Natural killer cell treated with Interleukin-12 subunit alpha and Interleukin-12 subunit beta and Interleukin-15 and Interleukin-18, amount 100 ng/mL, for 72 hours (primary cell): ENCODE data around the gene DNM3. TPM values are rescaled to one million over a fixed set of nuclear protein-coding genes. Genes with fewer than 3 reads are reported as not detected.
A peak's percentile ranks its signal among the peaks of the same experiment; 100 is the strongest.

Experiments
- ATAC-seq, 2 donors: fragments of 150-1000 bp; cut with Tn5 transposase in 1 of 2; sonication (Bioruptor Pico), chemical (Tn5 transposase) in 1 of 2; 2 replicates each; pipeline ENCODE4 v1.10.0; 2021
- DNase-seq: peaks from one replicate; pipeline ENCODE4 v3.0.0; 2022; ENCODE audit warnings: low spot score
- H3K27ac Mint-ChIP-seq, 2 donors: 1 replicate in 1 of 2; 2 replicates in 1 of 2; pipeline ENCODE4 v1.8.0; 2022; ENCODE audit warnings: mixed read lengths in 2 of 2, mild to moderate bottlenecking in 1 of 2, moderate library complexity in 1 of 2
- H3K27me3 Mint-ChIP-seq, 2 donors: 1 replicate in 1 of 2; 2 replicates in 1 of 2; pipeline ENCODE4 v1.8.0; 2022; ENCODE audit warnings: mixed read lengths in 2 of 2
- H3K36me3 Mint-ChIP-seq: one replicate; pipeline ENCODE4 v1.8.0; 2022; ENCODE audit warnings: mixed read lengths
- H3K4me1 Mint-ChIP-seq, 2 donors: 1 replicate in 1 of 2; 2 replicates in 1 of 2; pipeline ENCODE4 v1.8.0; 2022; ENCODE audit warnings: low read depth in 2 of 2, mixed read lengths in 2 of 2, mild to moderate bottlenecking in 1 of 2
- H3K4me3 Mint-ChIP-seq: one replicate; pipeline ENCODE4 v1.8.0; 2022; ENCODE audit warnings: mixed read lengths
- H3K9me3 Mint-ChIP-seq: 2 replicates; pipeline ENCODE4 v1.8.0; 2022; ENCODE audit warnings: mixed read lengths
- total RNA-seq, 2 donors: library from RNA; stranded (reverse); gene quantifications; one replicate each; pipeline ENCODE4 v1.2.3, GENCODE V29; 2022

The DNM3 gene
- total RNA-seq, 2 donors from 2014 or later, result 1.5 to 3.5 TPM

DNA sequence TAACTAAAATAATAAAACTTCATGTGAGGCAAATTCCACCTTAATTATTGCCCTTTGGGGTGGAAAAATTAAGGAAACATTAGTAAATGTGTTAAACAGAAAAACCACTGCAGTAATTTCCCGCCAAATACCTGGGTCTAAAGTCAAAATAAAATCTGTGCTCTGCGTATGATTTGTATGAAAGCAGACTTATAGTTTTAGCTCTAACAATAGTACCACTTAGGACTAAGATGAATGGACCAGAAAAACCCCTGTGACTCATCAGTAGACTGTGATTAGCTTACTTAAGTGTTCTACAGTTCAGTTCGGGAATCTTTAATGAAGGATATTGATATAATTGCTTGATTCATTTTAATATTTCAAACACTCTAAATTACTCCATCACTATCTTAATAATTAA lies 555.9 kb downstream of the DNM3 start:
- no peak overlapping the region for H3K4me3 Mint-ChIP-seq
- no peaks in the 10 kb centered on the region for H3K36me3 Mint-ChIP-seq
- peaks cover 47 to 54% of the 10 kb centered on the region in 2 donors for H3K4me1 Mint-ChIP-seq
- peak; percentile 76 for ATAC-seq
- DNase-seq, result no peak
- no peaks in the 10 kb centered on the region for H3K9me3 Mint-ChIP-seq
- H3K27ac Mint-ChIP-seq, result peak overlapping the region in 1 of 2 donors; percentile 53
- peaks cover 0 to 2% of the 10 kb centered on the region in 2 donors for H3K27me3 Mint-ChIP-seq

DNA sequence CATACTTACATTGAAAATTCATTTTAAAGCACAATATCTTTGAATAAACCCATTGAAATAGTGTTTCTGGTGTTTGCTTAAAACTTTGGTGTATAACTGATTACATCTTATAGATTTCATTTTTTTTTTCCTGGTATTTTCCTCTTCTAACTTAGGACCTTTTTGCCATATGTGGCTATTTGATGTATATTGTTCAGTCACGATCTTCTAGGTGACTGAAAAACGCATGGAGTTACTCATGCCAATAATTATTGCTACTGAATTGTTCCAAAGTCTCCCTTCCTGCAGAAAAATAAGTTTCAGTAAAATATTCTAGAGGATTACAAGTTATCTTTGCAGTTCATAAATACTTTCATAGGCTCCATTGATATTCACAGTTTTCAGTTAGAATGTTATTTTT lies 556.3 kb downstream of the DNM3 start:
- no peaks in the 10 kb centered on the region for H3K36me3 Mint-ChIP-seq
- no peak for ATAC-seq
- H3K9me3 Mint-ChIP-seq, result no peaks in the 10 kb centered on the region
- peaks cover 47 to 57% of the 10 kb centered on the region in 2 donors for H3K4me1 Mint-ChIP-seq
- DNase-seq, result no peak
- peaks cover 0 to 2% of the 10 kb centered on the region in 2 donors for H3K27me3 Mint-ChIP-seq
- peak overlapping the region in 1 of 2 donors; percentile 53 for H3K27ac Mint-ChIP-seq
- no peak overlapping the region for H3K4me3 Mint-ChIP-seq

DNA sequence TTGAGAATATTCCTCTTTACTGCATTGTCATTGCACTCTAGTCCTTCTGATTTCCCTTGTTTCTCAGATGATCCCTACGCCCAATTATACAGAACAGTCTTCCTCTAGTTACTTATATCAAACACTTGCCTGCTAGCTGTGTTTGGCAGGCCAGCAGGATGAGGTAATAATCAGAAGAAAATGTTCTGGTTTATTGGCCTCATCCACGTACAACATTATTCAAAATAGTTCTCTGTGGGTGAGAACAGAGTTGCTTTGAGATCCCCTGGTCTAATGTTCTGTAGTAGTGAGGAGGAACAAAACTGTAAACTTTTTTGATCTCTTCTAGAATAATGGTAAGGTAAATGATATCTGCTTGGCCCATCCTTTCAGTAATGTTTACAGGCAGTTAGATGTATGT lies 556.9 kb downstream of the DNM3 start:
- H3K4me1 Mint-ChIP-seq, result peaks cover 52 to 61% of the 10 kb centered on the region in 2 donors
- peaks cover 0 to 1% of the 10 kb centered on the region in 2 donors for H3K27me3 Mint-ChIP-seq
- no peaks in the 10 kb centered on the region for H3K9me3 Mint-ChIP-seq
- no peaks in the 10 kb centered on the region for H3K36me3 Mint-ChIP-seq
- DNase-seq, result no peak
- no peak for ATAC-seq
- peak overlapping the region; percentile 53 to 56 for H3K27ac Mint-ChIP-seq
- H3K4me3 Mint-ChIP-seq, result peak overlapping the region; percentile 21

DNA sequence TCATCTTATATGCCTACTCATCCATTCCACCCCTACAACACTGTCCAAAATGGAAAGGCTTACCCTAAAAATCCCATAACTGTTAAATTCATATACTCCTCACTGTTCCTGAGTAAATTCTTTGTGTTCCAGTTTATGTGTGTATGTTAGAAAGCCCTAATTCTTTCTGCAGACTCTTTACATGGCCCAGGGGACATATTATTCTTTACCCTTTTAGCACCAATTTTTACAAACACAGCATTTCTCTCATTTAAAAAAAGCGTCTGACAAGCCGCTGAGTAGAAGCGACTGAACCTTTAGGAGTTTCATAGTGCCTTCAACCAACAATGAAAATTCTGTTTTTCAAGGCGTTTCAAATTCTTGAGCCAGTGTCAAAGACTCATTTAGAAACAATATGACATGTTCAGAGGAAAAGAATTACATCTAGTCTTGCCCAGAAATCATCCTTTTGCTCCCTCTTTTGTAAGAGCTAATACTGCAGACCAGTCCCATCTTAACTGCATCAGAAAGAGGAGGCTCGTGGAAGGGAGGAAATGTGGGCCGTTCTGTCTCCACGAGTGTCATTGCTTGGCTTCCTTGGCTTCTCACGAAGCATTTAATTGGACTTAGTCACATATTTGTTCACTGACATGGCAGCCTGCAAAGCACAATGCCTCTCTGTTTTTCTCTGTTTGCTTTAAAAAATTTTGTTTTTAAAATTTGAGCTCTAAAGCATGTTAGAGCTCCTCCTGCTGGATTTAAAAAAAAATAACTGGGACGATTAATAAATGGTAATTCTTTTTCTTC lies 557.9 kb downstream of the DNM3 start:
- Mint-ChIP-seq H3K27ac (peak overlapping the region; percentile 53 to 56), H3K4me3 (peak overlapping the region; percentile 43)
- no peak for DNase-seq

DNA sequence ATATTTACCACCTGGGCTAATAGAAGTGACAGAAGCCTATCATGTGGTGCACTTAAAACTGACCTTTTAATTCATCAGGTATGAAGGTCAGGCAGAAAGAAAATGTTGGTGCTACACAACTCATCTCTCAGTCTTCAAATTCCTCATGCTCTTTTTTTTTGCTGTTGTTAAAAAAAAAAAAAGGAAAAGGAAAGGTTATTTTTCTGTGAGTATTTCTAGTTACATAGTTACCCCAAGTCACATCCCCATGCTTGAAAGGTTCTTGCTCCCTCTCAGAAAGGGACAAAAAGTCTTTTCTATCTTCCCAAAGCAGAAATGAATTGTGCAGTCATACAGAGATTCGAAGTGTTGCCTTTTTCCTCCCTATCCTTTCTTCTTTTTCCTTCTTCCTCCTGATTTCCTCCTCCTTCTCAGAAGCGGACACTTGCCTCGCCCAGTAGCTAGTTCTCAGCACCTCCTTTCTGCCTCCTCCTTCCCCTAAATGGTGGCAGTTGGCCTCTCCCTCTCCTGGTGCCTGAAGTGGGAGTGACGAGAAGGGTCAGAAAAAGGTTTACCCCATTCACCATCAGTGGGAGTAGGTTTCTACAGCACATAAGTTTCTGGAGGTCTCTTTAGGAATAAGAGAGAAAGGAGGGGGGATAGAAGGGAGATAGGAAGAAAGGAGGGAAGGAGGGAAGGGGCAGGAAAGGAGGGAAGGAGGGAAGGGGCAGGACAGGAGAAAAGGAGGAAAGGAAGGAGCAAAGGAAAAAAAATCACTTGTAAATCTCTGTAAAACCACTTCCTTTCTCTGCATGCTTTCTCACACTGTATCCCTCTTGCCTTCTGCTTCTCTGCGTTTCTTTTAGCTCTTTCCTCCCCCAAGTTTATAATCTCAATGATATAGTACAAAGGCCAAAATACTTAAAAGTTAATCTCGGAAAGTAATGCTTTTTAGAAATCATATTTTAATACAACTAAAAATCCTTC lies 558.7 kb downstream of the DNM3 start:
- peak overlapping the region; percentile 53 to 56 for H3K27ac Mint-ChIP-seq
- H3K36me3 Mint-ChIP-seq, result no peaks in the 10 kb centered on the region
- ATAC-seq (no peak), DNase-seq (no peak)
- H3K27me3 Mint-ChIP-seq, result no peaks in the 10 kb centered on the region
- H3K4me3 Mint-ChIP-seq, result peak overlapping the region; percentile 43
- H3K9me3 Mint-ChIP-seq, result no peaks in the 10 kb centered on the region
- peaks cover 42 to 49% of the 10 kb centered on the region in 2 donors for H3K4me1 Mint-ChIP-seq

More for the DNA sequence above, 557.9 kb downstream of the DNM3 start:
- ATAC-seq, result peak; percentile 38 to 57
- H3K9me3 Mint-ChIP-seq, result no peaks in the 10 kb centered on the region
- no peaks in the 10 kb centered on the region for H3K36me3 Mint-ChIP-seq
- no peaks in the 10 kb centered on the region for H3K27me3 Mint-ChIP-seq
- peaks cover 51 to 58% of the 10 kb centered on the region in 2 donors for H3K4me1 Mint-ChIP-seq

DNA sequence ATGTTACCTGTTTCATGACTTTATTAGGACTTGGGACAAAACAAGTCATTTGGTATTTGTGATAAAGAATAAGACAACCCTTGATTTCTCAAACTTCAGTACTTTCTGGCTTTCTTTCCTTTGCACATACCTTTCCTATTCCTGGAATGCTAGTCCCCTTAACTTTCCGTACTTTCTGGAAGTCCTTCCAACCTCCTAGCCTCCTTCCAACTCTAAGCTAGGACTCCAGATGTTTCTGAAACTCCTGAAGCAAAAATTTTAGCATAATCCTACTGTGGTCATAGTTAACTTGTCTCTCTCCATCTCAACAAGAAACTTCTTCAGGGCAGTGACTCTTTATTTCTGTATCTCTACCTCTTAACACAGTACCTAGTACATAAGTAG lies 559.4 kb downstream of the DNM3 start:
- Mint-ChIP-seq H3K4me3 (no peak overlapping the region), H3K4me1 (peaks cover 42 to 47% of the 10 kb centered on the region in 2 donors), H3K27me3 (no peaks in the 10 kb centered on the region), H3K9me3 (no peaks in the 10 kb centered on the region), H3K27ac (peak overlapping the region; percentile 53 to 56), H3K36me3 (no peaks in the 10 kb centered on the region)
- ATAC-seq (no peak), DNase-seq (no peak)

DNA sequence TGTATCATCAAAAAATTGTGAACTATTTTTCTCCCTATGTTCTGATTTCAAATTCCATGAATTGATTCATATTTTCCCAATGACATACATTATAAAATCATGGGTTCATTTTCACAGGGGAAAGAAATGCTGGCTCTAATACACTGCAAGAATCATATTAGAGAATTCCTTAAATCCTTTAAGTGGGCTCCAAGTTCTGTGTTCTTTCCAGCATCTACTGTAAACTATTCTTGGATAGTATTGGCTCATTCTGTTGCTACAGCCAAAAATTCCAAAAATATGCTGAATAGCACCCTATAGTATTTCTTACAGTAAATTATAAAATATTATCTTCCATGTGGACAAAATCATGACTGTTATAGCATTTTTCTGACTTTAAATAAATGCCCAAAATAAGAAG lies 560.2 kb downstream of the DNM3 start:
- ATAC-seq, result no peak
- DNase-seq, result no peak
- Mint-ChIP-seq H3K27ac (no peak overlapping the region), H3K9me3 (no peaks in the 10 kb centered on the region), H3K36me3 (no peaks in the 10 kb centered on the region), H3K27me3 (no peaks in the 10 kb centered on the region), H3K4me3 (no peak overlapping the region), H3K4me1 (peaks cover 42 to 47% of the 10 kb centered on the region in 2 donors)

DNA sequence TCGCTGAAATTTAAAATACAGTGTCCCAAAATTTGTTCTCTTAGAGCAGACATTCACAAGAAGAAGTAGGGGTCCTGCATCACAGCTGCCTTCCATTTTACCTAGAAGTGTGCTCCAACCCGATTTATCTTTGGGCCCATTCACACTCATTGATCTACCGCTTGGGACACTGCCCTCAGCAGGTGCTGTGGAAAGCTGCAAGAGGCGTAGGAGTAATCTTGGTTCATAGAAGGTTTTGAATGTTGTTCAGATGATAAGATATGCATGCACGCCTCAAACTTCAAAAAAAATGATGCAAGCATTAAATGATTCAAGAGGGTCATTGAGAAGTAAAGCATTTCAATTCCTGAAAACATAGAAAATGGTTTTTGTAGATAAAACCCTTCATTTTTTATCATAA lies 560.6 kb downstream of the DNM3 start:
- no peak overlapping the region for H3K4me3 Mint-ChIP-seq
- no peak for DNase-seq
- H3K27me3 Mint-ChIP-seq, result no peaks in the 10 kb centered on the region
- H3K36me3 Mint-ChIP-seq, result no peaks in the 10 kb centered on the region
- no peak overlapping the region for H3K27ac Mint-ChIP-seq
- no peak for ATAC-seq
- H3K4me1 Mint-ChIP-seq, result peaks cover 42 to 47% of the 10 kb centered on the region in 2 donors
- H3K9me3 Mint-ChIP-seq, result no peaks in the 10 kb centered on the region

DNA sequence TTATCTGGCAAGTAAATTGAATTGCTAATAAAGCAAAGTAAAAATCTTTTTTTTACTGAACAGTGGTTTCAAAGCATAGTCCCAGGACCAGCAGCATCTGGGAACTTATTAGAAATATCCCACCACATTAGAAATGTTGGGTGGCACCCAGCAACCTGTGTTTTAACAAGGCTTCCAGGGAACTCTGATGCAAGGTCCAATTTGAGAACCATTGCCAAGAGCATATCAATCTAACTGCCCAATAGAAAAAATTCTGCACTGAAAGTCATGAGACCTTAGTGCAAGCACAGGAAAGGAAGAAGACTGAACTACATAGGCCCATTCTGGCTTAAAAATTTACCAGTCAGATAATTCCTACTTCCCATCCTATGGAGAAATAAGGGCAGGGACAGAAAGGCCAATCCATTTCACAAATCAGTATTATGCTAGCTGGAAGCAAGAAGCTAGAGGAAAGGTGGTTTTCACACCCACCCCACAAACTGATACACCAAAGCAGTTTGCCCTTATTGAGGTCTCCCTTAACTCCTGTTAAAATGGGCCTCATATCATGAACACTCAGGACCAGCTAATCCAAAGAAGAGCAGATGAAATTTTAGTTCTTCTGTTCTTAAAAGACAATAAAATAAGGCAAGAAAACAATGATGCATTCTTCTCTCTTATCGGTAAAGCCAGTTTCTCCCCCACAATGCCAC lies 561.7 kb downstream of the DNM3 start:
- no peak overlapping the region for H3K4me3 Mint-ChIP-seq
- no peak for DNase-seq
- ATAC-seq, result no peak
- no peaks in the 10 kb centered on the region for H3K27me3 Mint-ChIP-seq
- H3K27ac Mint-ChIP-seq, result no peak overlapping the region
- H3K9me3 Mint-ChIP-seq, result no peaks in the 10 kb centered on the region
- H3K36me3 Mint-ChIP-seq, result no peaks in the 10 kb centered on the region
- H3K4me1 Mint-ChIP-seq, result peaks cover 33 to 43% of the 10 kb centered on the region in 2 donors

DNA sequence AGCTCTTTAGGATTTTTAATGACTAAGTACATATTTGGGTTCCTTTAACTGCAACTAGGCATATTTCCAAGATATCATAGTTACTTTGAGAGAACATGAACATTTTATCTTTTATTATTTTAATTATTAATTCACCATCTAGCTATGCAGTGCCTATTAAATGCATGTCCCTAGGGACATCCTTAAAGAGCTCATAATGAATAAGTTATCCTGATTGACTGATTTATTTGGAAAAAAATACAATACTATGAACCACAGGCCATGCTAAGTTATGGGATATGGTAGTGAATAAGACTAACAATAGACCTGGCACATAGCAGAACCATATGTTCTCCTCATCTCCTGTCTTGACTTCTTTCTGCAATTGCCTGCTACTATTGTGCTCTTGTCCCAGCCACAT lies 562.8 kb downstream of the DNM3 start:
- no peaks in the 10 kb centered on the region for H3K9me3 Mint-ChIP-seq
- no peak for DNase-seq
- H3K4me3 Mint-ChIP-seq, result no peak overlapping the region
- no peak overlapping the region for H3K27ac Mint-ChIP-seq
- ATAC-seq, result no peak
- peaks cover 22 to 32% of the 10 kb centered on the region in 2 donors for H3K4me1 Mint-ChIP-seq
- H3K36me3 Mint-ChIP-seq, result no peaks in the 10 kb centered on the region
- H3K27me3 Mint-ChIP-seq, result no peaks in the 10 kb centered on the region

DNA sequence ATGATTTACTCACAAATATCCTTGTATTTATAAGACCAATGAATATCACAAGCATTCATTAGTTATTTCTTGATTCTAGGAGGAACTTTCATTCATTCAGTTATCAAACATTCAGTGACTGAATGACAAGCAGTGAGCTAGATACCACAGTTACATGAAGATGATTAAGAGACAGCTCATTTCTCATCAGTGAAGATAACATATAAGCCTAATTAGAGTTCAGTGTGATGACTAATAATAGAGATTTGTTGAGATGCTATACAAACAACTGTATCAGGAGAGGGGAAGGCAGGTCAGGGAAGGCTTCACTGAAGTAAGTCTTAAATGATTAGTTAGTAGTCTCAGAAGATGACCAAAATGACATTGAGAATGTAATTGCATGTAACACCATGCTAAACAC lies 564.6 kb downstream of the DNM3 start:
- Mint-ChIP-seq H3K27me3 (no peaks in the 10 kb centered on the region), H3K4me1 (peaks cover 11 to 16% of the 10 kb centered on the region in 2 donors), H3K9me3 (no peaks in the 10 kb centered on the region), H3K36me3 (no peaks in the 10 kb centered on the region), H3K4me3 (no peak overlapping the region), H3K27ac (no peak overlapping the region)
- DNase-seq, result no peak
- ATAC-seq, result no peak

DNA sequence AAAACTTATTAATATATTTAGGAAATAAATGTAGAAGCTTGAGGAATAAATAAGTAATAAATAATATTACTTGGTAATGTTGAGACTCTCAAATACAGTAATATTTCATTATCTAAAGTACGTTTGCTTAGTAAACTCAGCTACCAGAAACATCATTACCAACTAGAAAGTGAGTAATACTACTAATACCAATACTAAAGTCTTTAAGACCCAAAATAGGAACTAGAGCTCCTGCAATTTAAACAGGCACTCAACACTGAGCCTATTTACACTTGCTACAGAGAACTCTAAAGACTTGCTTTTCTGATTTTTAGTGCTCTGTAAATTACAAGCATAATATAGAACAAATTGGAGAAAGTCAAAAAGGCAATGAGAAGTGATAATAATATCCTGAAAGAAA lies 565.7 kb downstream of the DNM3 start:
- Mint-ChIP-seq H3K36me3 (no peaks in the 10 kb centered on the region), H3K27me3 (no peaks in the 10 kb centered on the region), H3K27ac (no peak overlapping the region), H3K4me1 (peaks cover 15 to 19% of the 10 kb centered on the region in 2 donors), H3K9me3 (no peaks in the 10 kb centered on the region), H3K4me3 (no peak overlapping the region)
- DNase-seq (no peak), ATAC-seq (no peak)

DNA sequence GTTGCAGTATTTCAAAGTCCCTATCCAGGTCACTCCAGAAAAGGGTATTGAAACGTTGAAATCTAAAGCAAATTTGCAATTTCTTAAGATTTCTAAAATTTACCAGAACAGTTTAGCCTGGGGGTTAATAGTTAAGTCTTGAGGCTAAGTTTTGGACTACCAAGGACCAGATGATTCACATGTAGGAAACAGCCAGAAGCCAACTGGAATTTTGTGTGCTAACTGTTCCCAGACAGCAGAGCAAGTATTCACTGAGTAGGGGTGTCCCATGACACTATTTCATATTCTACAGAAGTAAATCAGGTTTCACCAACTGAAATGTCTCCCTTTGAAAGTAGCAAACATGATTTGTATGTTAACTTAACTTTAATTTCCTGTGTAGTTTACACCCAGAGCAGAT lies 567.7 kb downstream of the DNM3 start:
- Mint-ChIP-seq H3K9me3 (no peaks in the 10 kb centered on the region), H3K36me3 (no peaks in the 10 kb centered on the region), H3K4me1 (peaks cover 9 to 13% of the 10 kb centered on the region in 2 donors), H3K27ac (no peak overlapping the region), H3K27me3 (no peaks in the 10 kb centered on the region), H3K4me3 (no peak overlapping the region)
- DNase-seq (no peak), ATAC-seq (no peak)
